Lower lobe of right lung (tissue), 2 donors: ENCODE measurements around the gene CACNA2D2. TPM values are rescaled to one million over a fixed set of nuclear protein-coding genes. Genes with fewer than 3 reads are reported as not detected.
"Not testable (repeated sequence)": the region's sequence is repeated elsewhere in the genome, so short reads cannot be mapped to it uniquely, and the experiment has no call there.

Source experiments
- ATAC-seq, 2 donors: fragments of 200-7000 bp; cut with Tn5 transposase; one replicate each; pipeline ENCODE4 v1.9.1; 2020 to 2022; ENCODE audit warnings: mild to moderate bottlenecking in 2 of 2, moderate library complexity in 2 of 2
- DNase-seq: peaks from one replicate; pipeline ENCODE4 v3.0.0-alpha.2; 2020
- H3K27ac ChIP-seq: fragments of 200-600 bp; one replicate; pipeline ENCODE4 v1.8.0; 2022
- H3K27me3 ChIP-seq: fragments of 200-600 bp; one replicate; pipeline ENCODE4 v1.8.0; 2022; ENCODE audit warnings: low read depth
- H3K36me3 ChIP-seq: fragments of 200-600 bp; one replicate; pipeline ENCODE4 v1.8.0; 2022; ENCODE audit warnings: mild to moderate bottlenecking
- H3K4me1 ChIP-seq: fragments of 200-600 bp; one replicate; pipeline ENCODE4 v1.8.0; 2022
- H3K4me3 ChIP-seq: fragments of 200-600 bp; one replicate; pipeline ENCODE4 v1.8.0; 2022; ENCODE audit warnings: mild to moderate bottlenecking
- H3K9me3 ChIP-seq: fragments of 200-600 bp; one replicate; pipeline ENCODE4 v1.8.0; 2022
- CTCF ChIP-seq: fragments of 200-600 bp; IDR thresholded peaks from one replicate; pipeline ENCODE4 v1.8.0; 2022; ENCODE audit warnings: antibody characterized with exemption, mild to moderate bottlenecking
- intact Hi-C: fragments of 100-400 bp; cut with DNase I; formaldehyde crosslinking; loops from one replicate; pipeline ENCODE4 v1.11.0; 2022
- total RNA-seq: library from RNA; stranded (reverse); fragmentation: NEBNext Ultra II Directional; extraction: Animal tissue kit (Norgen Biotek cat#: 25700); gene quantifications from one replicate; pipeline ENCODE4 v1.2.1, GENCODE V29; 2021
- donor health status: DM: no; HTN: yes; CAD: no; lungs with severe emphysema.

CACNA2D2 gene
- total RNA-seq, 1 donor from 2014 or later: 105 TPM

- ATAC-seq (no peak), DNase-seq (no peak)
- Histone ChIP-seq H3K4me3 (no peak overlapping the region), H3K9me3 (no peaks in the 10 kb centered on the region), H3K36me3 (no peaks in the 10 kb centered on the region), H3K4me1 (peaks cover 20% of the 10 kb centered on the region), H3K27me3 (no peaks in the 10 kb centered on the region), H3K27ac (no peak overlapping the region)
- no peak for TF ChIP-seq CTCF
- intact Hi-C loops: no loop called here
These were observed 14.3 kb upstream of the CACNA2D2 start for GRCh38 chr3:50517721-50518206.

GRCh38 chr3:50516440-50516871 lies 13.0 kb upstream of the CACNA2D2 start:
- Histone ChIP-seq H3K27ac (peak overlapping the region; percentile 40), H3K9me3 (no peaks in the 10 kb centered on the region), H3K36me3 (no peaks in the 10 kb centered on the region), H3K27me3 (no peaks in the 10 kb centered on the region), H3K4me1 (peaks cover 20% of the 10 kb centered on the region), H3K4me3 (peak overlapping the region; percentile 30)
- no peak for DNase-seq
- intact Hi-C loops: no loop called here
- TF ChIP-seq CTCF: no peak
- ATAC-seq: peak; percentile 13 to 16

GRCh38 chr3:50515565-50516439 lies 12.4 kb upstream of the CACNA2D2 start:
- DNase-seq: peak; percentile 84
- no peaks in the 10 kb centered on the region for H3K36me3 ChIP-seq
- H3K27ac ChIP-seq: peak overlapping the region; percentile 40
- no peak for TF ChIP-seq CTCF
- peak overlapping the region; percentile 30 for H3K4me3 ChIP-seq
- H3K27me3 ChIP-seq: no peaks in the 10 kb centered on the region
- peak; percentile 72 to 83 for ATAC-seq
- no peaks in the 10 kb centered on the region for H3K9me3 ChIP-seq
- peaks cover 20% of the 10 kb centered on the region for H3K4me1 ChIP-seq
- intact Hi-C loops: no loop called here

GRCh38 chr3:50512908-50513307 lies 9.5 kb upstream of the CACNA2D2 start:
- H3K27ac ChIP-seq, H3K27me3 ChIP-seq, ATAC-seq, H3K4me3 ChIP-seq, H3K9me3 ChIP-seq, H3K36me3 ChIP-seq, intact Hi-C loops, DNase-seq: not testable (repeated sequence)
- H3K4me1 ChIP-seq: peaks cover 20% of the 10 kb centered on the region

GRCh38 chr3:50512131-50512530 lies 8.7 kb upstream of the CACNA2D2 start:
- Histone ChIP-seq H3K4me1 (peaks cover 20% of the 10 kb centered on the region), H3K9me3 (no peaks in the 10 kb centered on the region), H3K27me3 (no peaks in the 10 kb centered on the region), H3K27ac (no peak overlapping the region), H3K36me3 (no peaks in the 10 kb centered on the region), H3K4me3 (no peak overlapping the region)
- no peak for ATAC-seq
- TF ChIP-seq CTCF: no peak
- intact Hi-C loops: no loop called here
- no peak for DNase-seq

- Histone ChIP-seq H3K27me3 (no peaks in the 10 kb centered on the region), H3K4me1 (peaks cover 3% of the 10 kb centered on the region), H3K27ac (no peak overlapping the region), H3K9me3 (no peaks in the 10 kb centered on the region), H3K4me3 (no peak overlapping the region), H3K36me3 (no peaks in the 10 kb centered on the region)
- intact Hi-C loops: no loop called here
- ATAC-seq (no peak), DNase-seq (no peak)
- TF ChIP-seq CTCF: no peak
These were observed 6.9 kb upstream of the CACNA2D2 start for GRCh38 chr3:50510325-50510724.
